Stimulated activated CD4-positive, alpha-beta T cell treated with anti-CD3 and anti-CD28 coated beads, Interleukin-15, amount 100 ng/mL, for 24 hours (primary cell): ENCODE data around the gene SNRPA1.

Experiments
- DNase-seq: peaks from one replicate; pipeline ENCODE4 v3.0.0-alpha.2; 2020

Gene SNRPA1

DNA sequence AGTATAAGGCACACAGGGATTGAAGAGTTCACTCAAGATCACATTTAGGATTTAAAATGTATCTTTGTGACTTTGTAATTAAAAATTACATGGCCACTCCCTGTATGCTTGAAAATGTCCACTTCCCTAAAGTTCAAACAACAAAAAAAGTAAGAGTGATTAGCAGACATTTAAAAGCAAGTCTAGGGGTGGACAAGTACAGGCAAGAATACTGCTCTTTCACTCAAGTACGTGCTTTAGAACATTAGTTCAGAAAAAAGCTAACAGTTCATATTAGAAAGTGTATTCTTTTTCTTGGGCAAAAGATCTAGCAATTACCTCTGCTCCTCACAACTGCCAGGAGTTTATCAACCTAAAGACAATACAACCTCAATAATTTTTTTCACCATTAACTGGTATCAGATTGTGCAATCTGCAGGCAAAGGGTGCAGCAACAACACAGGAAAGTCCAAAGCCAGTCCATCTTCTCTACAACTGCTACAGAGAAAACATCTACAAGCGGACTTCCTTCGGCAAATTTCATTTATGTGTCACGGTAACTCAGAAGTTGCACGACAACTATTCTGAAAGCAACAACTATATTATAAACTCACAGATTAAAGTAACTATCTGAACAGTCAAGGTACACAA is 61.3 kb downstream of the SNRPA1 start:
- DNase-seq: no peak

DNA sequence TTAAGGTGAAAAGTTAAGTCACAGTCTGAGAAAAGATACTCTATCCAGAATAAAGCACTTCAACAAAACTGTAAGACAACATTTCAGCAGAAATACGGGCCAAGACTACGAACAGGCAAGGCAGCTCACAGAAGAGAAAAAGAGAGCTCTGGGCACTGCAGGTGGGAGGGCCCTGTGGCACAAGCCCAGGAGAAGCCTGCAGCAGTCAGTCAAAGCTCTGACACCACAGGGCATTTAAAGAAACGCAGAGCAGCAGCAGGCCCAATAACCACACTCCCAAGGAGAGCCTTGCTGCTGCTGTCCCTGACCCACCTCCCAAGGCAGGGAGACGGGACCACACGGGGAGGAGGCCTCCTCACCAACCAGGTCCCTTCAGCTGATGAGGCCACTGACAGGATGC is 62.4 kb downstream of the SNRPA1 start:
- DNase-seq: no peak
